Keratinocyte (primary cell): ENCODE measurements around the gene FNDC4.

Experiments used
- EZH2 ChIP-seq: IDR thresholded peaks from one replicate; pipeline ENCODE4 v1.6.1; 2012; ENCODE audit warnings: inconsistent platforms, mild to moderate bottlenecking, low read length, moderate library complexity
- TF ChIP-seq, protein P1 (sequence below), 3 experiments: IDR thresholded peaks in 1 of 3; conservative IDR thresholded peaks in 1 of 3; optimal IDR thresholded peaks in 1 of 3; 2 replicates in 2 of 3; 3 replicates in 1 of 3; pipeline versions ENCODE3 to v1.5.1; 2011; ENCODE audit warnings: low read length in 3 of 3, mild to moderate bottlenecking in 3 of 3, moderate library complexity in 2 of 3, control low read depth in 1 of 3, inconsistent platforms in 1 of 3; ENCODE audit not compliant: insufficient read depth in 2 of 3; ENCODE audit errors: extremely low read depth in 1 of 3

DNA sequence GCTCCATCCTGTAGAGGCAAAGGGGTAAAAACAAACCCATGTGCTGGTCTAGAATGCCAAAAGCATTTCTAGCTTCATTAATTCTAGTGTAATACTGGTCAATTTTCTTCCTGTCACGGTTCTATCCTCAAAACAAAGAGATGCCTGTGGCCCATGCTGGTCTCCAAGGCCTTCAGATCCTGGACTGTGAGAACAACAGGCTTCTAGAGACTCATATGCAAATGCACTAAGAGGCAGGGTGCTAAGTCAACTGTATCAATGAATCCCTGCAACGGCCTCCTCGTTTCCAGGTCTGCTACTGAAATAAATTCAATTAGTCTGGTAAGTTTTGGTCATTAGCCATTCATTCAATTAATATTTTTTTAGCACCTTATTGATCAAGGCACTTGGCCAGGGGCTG is 9.5 kb downstream of the FNDC4 start:
- TF ChIP-seq, protein P1, sequence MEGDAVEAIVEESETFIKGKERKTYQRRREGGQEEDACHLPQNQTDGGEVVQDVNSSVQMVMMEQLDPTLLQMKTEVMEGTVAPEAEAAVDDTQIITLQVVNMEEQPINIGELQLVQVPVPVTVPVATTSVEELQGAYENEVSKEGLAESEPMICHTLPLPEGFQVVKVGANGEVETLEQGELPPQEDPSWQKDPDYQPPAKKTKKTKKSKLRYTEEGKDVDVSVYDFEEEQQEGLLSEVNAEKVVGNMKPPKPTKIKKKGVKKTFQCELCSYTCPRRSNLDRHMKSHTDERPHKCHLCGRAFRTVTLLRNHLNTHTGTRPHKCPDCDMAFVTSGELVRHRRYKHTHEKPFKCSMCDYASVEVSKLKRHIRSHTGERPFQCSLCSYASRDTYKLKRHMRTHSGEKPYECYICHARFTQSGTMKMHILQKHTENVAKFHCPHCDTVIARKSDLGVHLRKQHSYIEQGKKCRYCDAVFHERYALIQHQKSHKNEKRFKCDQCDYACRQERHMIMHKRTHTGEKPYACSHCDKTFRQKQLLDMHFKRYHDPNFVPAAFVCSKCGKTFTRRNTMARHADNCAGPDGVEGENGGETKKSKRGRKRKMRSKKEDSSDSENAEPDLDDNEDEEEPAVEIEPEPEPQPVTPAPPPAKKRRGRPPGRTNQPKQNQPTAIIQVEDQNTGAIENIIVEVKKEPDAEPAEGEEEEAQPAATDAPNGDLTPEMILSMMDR (optimal IDR thresholded peaks at IDR 0.05 in 1 of 3, IDR thresholded peaks at IDR 0.05 in 1 of 3, conservative IDR thresholded peaks at IDR 0.05 in 1 of 3; ENCODE audit: extremely low read depth in 1 of 3, insufficient read depth in 2 of 3, low read length in 3 of 3), result no peak
- TF ChIP-seq EZH2, result no peak
